Stimulated activated CD4-positive, alpha-beta T cell treated with anti-CD3 and anti-CD28 coated beads, TNF-alpha, amount 100 ng/mL, for 48 hours (primary cell): ENCODE measurements around the gene CERS5.
"Not testable (repeated sequence)": the region's sequence is repeated elsewhere in the genome, so short reads cannot be mapped to it uniquely, and the experiment has no call there.

Experiments
- DNase-seq, 3 donors: peaks; one replicate each; pipeline ENCODE4 v3.0.0-alpha.2; 2020; ENCODE audit warnings: low read depth in 3 of 3

The CERS5 gene

DNA sequence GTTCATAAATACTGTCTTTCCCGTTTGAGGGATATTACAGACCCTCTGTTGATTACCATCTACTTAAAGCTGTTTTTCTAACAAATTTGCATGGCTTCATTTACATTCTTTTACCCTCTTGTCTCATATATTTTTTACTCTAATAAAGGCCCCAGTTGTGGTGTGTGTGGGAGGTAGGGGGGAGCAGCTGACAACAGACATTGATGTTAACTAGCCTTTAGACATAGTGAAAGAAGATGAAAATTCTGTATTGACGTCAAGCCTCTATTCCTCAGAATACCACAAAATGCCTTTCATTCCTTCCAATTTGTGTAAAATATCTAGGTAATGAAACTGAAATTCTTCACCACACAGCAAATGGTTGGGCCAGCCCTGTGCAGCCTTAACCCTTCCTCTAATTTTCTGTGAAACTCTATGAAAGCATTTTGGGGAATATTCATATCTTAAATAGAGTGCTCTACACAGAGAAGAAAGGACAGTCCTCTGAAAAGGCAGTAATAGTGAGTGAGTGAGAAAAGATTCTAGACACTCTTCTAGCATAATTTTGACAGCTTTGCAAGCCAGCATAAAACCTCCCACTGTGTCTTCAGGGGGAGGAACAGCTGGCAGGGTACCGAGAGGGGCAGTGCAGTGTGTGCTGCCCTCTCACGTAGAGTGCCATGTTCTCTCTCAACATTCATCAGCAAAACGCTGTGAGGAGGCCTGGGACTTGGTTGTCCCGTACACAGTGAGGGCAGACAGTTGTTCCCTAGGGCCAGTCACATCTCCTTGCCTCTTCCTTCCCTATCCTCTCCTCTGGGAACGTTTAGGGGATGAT is 20.1 kb upstream of the CERS5 start:
- peak in 2 of 3 donors; percentile 18 to 49 for DNase-seq

DNA sequence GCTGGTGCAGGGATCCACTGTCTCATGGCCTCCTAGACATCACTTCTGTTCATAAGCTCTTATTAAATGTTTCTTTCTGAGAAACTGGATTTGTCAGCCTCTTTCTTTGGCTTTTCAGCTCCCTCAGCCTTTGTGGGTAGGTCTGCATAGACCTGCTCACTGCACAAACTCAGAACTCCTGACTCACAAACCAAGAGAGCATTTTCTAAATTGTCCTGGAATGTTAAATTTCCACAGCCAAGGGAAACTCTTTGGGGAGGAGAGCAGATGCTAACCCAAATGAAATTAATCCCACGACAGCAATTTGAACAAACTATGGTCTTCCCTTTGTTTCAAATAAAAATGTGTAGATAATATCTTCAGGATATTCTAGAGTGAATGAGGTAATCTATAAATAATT is 19.5 kb upstream of the CERS5 start:
- no peak for DNase-seq

- no peak for DNase-seq
Measured at GRCh38 chr12:50185970-50186663, 18.9 kb upstream of the CERS5 start.

- no peak for DNase-seq
Measured at GRCh38 chr12:50185301-50185895, 18.2 kb upstream of the CERS5 start.

GRCh38 chr12:50184261-50184660 is 17.1 kb upstream of the CERS5 start:
- no peak for DNase-seq

DNA sequence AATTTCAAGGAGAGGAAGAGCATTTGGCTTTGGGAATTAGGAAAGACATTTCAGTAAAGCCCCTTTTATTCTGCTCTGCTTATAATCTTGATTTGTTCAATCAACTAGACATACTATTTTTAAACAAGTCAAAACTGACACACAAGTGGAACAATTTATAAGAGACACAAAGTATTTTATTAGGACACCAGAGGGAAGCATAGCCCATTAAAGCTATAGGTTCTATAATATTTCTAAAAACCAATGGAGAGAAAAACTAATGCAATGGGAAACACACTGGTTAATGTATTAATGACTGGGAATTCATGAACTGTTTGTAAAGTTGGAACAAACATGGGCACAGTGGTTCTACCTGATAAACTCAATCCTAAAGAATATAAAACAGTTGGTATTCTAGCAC is 15.3 kb upstream of the CERS5 start:
- DNase-seq, result no peak

- DNase-seq, result no peak
Measured at GRCh38 chr12:50181691-50182090, 14.5 kb upstream of the CERS5 start.

GRCh38 chr12:50175716-50176026 is 8.5 kb upstream of the CERS5 start:
- no peak for DNase-seq

GRCh38 chr12:50174971-50175715 is 8.0 kb upstream of the CERS5 start:
- DNase-seq, result no peak

- peak; percentile 39 to 68 (median 50) for DNase-seq
Measured at GRCh38 chr12:50166799-50167048, 445 bp downstream of the CERS5 start.

GRCh38 chr12:50164963-50165362 is 2.2 kb downstream of the CERS5 start:
- DNase-seq, result no peak

DNA sequence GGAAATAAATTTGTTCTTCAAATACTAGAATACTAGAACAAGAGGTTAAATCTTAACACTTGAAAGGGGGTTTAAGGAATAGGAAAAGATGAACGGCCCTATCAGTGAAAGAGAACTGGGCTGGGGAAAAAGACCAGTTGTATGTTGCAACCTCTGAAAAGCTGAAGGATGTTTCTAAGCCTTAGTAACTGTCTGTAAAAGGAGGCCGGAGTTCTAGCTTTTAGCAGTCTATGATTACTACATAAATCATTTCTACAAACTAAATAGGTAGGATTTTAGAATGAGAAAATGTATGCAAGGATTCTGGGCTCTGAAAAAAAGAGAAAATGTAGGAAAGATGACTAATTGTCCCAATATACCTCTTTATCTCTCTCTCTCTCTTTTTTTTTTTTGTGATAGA is 4.9 kb downstream of the CERS5 start:
- no peak for DNase-seq

DNA sequence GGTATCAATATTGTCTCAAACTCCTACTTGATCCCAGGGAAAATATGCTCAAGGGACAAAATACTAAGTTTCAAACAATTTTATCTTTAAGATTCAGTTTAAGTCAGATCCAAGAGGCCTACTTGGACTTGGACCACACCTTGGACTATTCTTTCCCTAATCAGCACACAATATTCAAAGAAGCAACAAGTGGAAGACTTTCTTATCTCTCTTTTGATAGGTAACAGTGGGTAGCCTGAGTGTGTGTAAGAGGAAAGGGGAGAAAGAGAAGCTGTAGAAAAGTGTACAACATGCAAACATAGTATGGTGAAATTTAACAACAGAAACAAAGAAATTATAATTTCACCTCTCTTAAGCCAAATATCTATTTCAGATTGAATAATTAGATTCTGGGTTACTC is 6.5 kb downstream of the CERS5 start:
- DNase-seq, result no peak

GRCh38 chr12:50157259-50157658 is 9.9 kb downstream of the CERS5 start:
- no peak for DNase-seq

GRCh38 chr12:50156641-50157040 is 10.5 kb downstream of the CERS5 start:
- no peak for DNase-seq

GRCh38 chr12:50154947-50155346 is 12.2 kb downstream of the CERS5 start:
- not testable (repeated sequence) for DNase-seq

DNA sequence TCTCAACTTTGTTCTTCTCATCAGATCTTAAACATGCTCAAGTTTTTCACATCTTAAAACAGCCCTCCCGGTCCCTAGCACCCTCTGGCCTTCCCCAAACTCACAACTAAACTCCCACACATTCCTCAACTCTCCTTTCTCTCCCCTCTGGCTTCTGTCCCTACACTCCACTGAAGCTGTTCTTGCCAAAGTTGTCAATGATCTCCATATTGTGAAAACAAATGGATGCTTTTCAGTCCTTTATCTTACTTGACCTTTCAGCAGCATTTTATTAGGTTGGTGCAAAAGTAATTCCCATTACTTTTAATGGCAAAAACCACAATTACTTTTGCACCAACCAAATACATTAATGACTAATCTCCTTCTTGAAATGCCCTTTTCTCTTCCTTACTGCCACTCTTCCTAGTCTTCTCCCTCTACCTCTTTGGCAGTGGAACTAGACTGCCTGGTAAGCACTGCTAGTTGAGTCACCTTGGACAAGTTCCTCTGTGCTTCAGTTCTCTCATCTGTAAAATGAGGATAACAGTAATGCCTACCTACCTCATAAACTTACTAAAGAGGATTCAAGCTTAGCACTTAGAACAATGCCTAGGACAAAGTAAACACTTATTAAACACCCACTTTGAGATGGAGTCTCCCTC is 16.0 kb downstream of the CERS5 start:
- DNase-seq, result no peak

DNA sequence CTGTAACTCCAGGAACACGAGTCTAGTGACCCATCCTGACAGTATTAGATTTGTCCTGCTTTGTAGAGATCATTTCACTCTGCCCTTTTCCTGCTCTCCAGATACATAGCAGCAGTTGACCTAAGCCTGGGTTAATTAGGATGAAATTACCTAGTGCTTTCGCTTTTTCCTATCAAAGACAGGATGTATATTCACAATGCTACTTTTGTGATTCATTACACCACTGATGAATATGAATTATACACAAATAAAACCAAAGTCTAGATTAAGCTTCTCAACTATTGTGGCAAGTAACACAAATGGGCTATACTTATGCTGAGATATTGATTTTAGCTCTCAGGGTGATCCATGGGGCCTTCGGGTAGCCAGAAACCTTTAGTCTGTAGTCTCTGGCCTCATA is 17.9 kb downstream of the CERS5 start:
- no peak for DNase-seq

DNA sequence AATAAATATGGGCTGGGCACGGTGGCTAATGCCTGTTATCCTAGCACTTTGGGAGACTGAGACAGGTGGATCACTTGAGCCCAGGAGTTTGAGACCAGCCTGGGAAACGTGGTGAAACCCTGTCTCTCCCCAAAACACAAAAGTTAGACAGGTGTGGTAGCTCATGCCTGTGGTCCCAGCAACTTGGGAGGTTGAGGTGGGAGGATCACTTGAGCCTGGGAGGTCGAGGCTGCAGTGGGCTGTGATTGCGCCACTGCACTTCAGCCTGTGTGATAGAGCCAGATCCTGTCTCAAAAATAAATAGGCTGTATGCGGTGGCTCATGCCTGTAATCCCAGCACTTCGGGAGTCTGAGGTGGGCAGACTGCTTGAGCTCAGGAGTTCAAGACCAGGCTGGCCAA is 19.2 kb downstream of the CERS5 start:
- not testable (repeated sequence) for DNase-seq

DNA sequence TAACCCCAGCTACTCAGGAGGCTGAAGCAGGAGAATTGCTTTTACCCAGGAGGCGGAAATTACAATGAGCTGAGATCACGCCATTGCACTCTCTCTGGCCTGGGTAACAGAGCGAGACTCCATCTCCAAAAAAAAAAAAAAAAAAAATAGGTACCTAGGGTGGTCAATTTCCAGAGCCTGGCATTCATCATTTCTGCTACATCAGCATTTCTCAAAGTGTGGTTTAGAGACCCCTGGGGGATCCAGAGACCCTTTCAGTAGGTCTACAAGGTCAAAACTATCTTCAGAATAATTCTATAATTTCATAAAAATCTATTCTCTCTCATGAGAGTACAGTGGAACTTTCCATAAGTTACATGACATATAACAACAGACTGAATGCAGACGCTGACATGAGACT is 19.9 kb downstream of the CERS5 start:
- no peak for DNase-seq

DNA sequence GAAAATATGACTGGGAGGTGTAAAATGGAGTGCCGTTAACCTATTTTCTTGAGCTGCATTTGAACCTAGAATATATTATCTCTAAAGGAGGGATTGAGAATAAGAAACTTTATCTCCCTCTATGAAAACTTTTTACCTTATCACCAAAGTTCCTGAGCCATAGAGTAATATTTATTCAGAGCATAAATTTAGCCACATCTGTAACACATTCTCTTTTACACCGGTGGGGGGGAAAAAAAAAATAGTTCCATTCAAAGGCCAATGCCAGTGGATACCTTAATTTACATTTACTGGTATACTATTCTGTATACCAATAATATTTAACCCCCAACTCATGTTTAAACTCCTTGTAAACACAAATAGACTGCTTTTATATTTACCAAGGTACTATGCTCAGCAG is 21.7 kb downstream of the CERS5 start:
- no peak for DNase-seq

- no peak for DNase-seq
Measured at GRCh38 chr12:50142993-50143392, 24.2 kb downstream of the CERS5 start.
